H9 (cell line): Measurements from ENCODE around the gene CHD6. TPM values are rescaled to one million over a fixed set of nuclear protein-coding genes. Genes with fewer than 3 reads are reported as not detected.
A peak's percentile ranks its signal among the peaks of the same experiment; 100 is the strongest.

Source experiments
- DNase-seq: peaks from one replicate; pipeline ENCODE4 v3.0.0-alpha.2; 2017
- H2AFZ ChIP-seq: one replicate; pipeline ENCODE4 v1.6.1; 2013; ENCODE audit warnings: mild to moderate bottlenecking, low read length, control low read depth, moderate library complexity
- H2AK5ac ChIP-seq: 2 replicates; pipeline ENCODE4 v1.6.1; 2013; ENCODE audit warnings: low read length, control low read depth, mixed read lengths; ENCODE audit not compliant: insufficient read length
- H2BK120ac ChIP-seq: one replicate; pipeline ENCODE4 v1.6.1; 2013; ENCODE audit warnings: low read depth, mild to moderate bottlenecking, low read length, control low read depth, inconsistent platforms; ENCODE audit not compliant: poor library complexity, severe bottlenecking
- H2BK12ac ChIP-seq: 2 replicates; pipeline ENCODE4 v1.6.1; 2013; ENCODE audit warnings: low read length, control low read depth, mixed read lengths, low read depth; ENCODE audit not compliant: insufficient read length
- H2BK15ac ChIP-seq: 2 replicates; pipeline ENCODE4 v1.6.1; 2013; ENCODE audit warnings: low read depth, low read length, control low read depth
- H2BK20ac ChIP-seq: one replicate; pipeline ENCODE4 v1.6.1; 2013; ENCODE audit warnings: low read depth, mild to moderate bottlenecking, low read length, control low read depth, inconsistent platforms; ENCODE audit not compliant: poor library complexity, severe bottlenecking
- H2BK5ac ChIP-seq: 2 replicates; pipeline ENCODE4 v1.6.1; 2013; ENCODE audit warnings: low read length, control low read depth, mixed read lengths; ENCODE audit not compliant: insufficient read length
- H3K14ac ChIP-seq: 2 replicates; pipeline ENCODE4 v1.6.1; 2013; ENCODE audit warnings: low read length, control low read depth; ENCODE audit not compliant: insufficient read depth
- H3K18ac ChIP-seq: 2 replicates; pipeline ENCODE4 v1.6.1; 2013; ENCODE audit warnings: low read depth, mild to moderate bottlenecking, mixed read lengths, low read length, control low read depth; ENCODE audit not compliant: insufficient read length
- H3K23ac ChIP-seq: 2 replicates; pipeline ENCODE4 v1.6.1; 2013; ENCODE audit warnings: low read length, control low read depth, mixed read lengths, low read depth; ENCODE audit not compliant: insufficient read length
- H3K23me2 ChIP-seq: 2 replicates; pipeline ENCODE4 v1.6.1; 2013; ENCODE audit warnings: low read depth, mild to moderate bottlenecking, mixed read lengths, low read length, control low read depth; ENCODE audit not compliant: insufficient read length, poor library complexity, severe bottlenecking
- H3K27ac ChIP-seq: 2 replicates; pipeline ENCODE4 v1.5.1; 2013; ENCODE audit warnings: low read length, control low read depth, mixed read lengths, low read depth; ENCODE audit not compliant: insufficient read length
- H3K27me3 ChIP-seq: 2 replicates; pipeline ENCODE4 v1.6.1; 2013; ENCODE audit warnings: low read length, control low read depth, inconsistent platforms; ENCODE audit not compliant: insufficient read depth
- H3K4ac ChIP-seq: 2 replicates; pipeline ENCODE4 v1.6.1; 2013; ENCODE audit warnings: low read depth, mild to moderate bottlenecking, control low read depth, inconsistent platforms, low read length, moderate library complexity
- H3K4me1 ChIP-seq: 2 replicates; pipeline ENCODE4 v1.6.1; 2013; ENCODE audit warnings: low read length, control low read depth, inconsistent platforms; ENCODE audit not compliant: insufficient read depth
- H3K4me2 ChIP-seq: 2 replicates; pipeline ENCODE4 v1.6.1; 2013; ENCODE audit warnings: low read length, control low read depth, mixed read lengths; ENCODE audit not compliant: insufficient read length, insufficient read depth
- H3K56ac ChIP-seq: 2 replicates; pipeline ENCODE4 v1.6.1; 2013; ENCODE audit warnings: low read depth, mild to moderate bottlenecking, mixed read lengths, low read length, control low read depth; ENCODE audit not compliant: insufficient read length
- H3K79me1 ChIP-seq: 2 replicates; pipeline ENCODE4 v1.6.1; 2013; ENCODE audit warnings: low read depth, mild to moderate bottlenecking, moderate library complexity, low read length, control low read depth, inconsistent platforms; ENCODE audit not compliant: insufficient read depth, poor library complexity, severe bottlenecking
- H3K79me2 ChIP-seq: 2 replicates; pipeline ENCODE4 v1.6.1; 2013; ENCODE audit warnings: low read length, control low read depth, inconsistent platforms; ENCODE audit not compliant: insufficient read depth
- H3K9ac ChIP-seq: 2 replicates; pipeline ENCODE4 v1.6.1; 2013; ENCODE audit warnings: low read length, control low read depth, mixed read lengths; ENCODE audit not compliant: insufficient read length; ENCODE audit errors: extremely low read depth
- H3K9me3 ChIP-seq: one replicate; pipeline ENCODE4 v1.6.1; 2013; ENCODE audit warnings: low read depth, low read length, inconsistent platforms; ENCODE audit not compliant: control insufficient read depth
- H3T11ph ChIP-seq: one replicate; pipeline ENCODE4 v1.6.1; 2013; ENCODE audit warnings: mild to moderate bottlenecking, low read length, control low read depth, inconsistent platforms
- H4K20me1 ChIP-seq: one replicate; pipeline ENCODE4 v1.6.1; 2013; ENCODE audit not compliant: control insufficient read depth, insufficient read length, insufficient read depth
- H4K5ac ChIP-seq: 2 replicates; pipeline ENCODE4 v1.6.1; 2013; ENCODE audit warnings: low read depth, mild to moderate bottlenecking, mixed read lengths, low read length, control low read depth; ENCODE audit not compliant: insufficient read length
- H4K8ac ChIP-seq: replicated peaks from 2 replicates; pipeline ENCODE4 v1.6.1; 2013; ENCODE audit warnings: low read length, control low read depth, mixed read lengths, low read depth; ENCODE audit not compliant: insufficient read length
- H4K91ac ChIP-seq: 2 replicates; pipeline ENCODE4 v1.6.1; 2013; ENCODE audit warnings: low read depth, mild to moderate bottlenecking, moderate library complexity, mixed read lengths, low read length, control low read depth; ENCODE audit not compliant: insufficient read length
- H3K27ac Mint-ChIP-seq, 3 experiments: 2 replicates in 2 of 3; 3 replicates in 1 of 3; pipeline ENCODE4 v1.8.0; 2020 to 2021; ENCODE audit warnings: mixed read lengths in 3 of 3, mild to moderate bottlenecking in 1 of 3, moderate library complexity in 1 of 3
- H3K27me3 Mint-ChIP-seq: 2 replicates; pipeline ENCODE4 v1.8.0; 2021; ENCODE audit warnings: low read depth, mild to moderate bottlenecking, moderate library complexity, mixed read lengths
- H3K36me3 Mint-ChIP-seq, 3 experiments: 2 replicates in 2 of 3; 3 replicates in 1 of 3; pipeline ENCODE4 v1.8.0; 2020 to 2021; ENCODE audit warnings: low read depth in 3 of 3, mixed read lengths in 3 of 3; ENCODE audit not compliant: insufficient read depth in 1 of 3
- H3K4me1 Mint-ChIP-seq, 2 experiments: 2 replicates each; pipeline ENCODE4 v1.8.0; 2020; ENCODE audit warnings: mixed read lengths in 2 of 2
- H3K4me3 Mint-ChIP-seq, 2 experiments: 2 replicates in 1 of 2; 3 replicates in 1 of 2; pipeline ENCODE4 v1.8.0; 2020 to 2021; ENCODE audit warnings: mild to moderate bottlenecking in 2 of 2, mixed read lengths in 2 of 2, moderate library complexity in 1 of 2
- H3K9me3 Mint-ChIP-seq, 2 experiments: 2 replicates in 1 of 2; 3 replicates in 1 of 2; pipeline ENCODE4 v1.8.0; 2020; ENCODE audit warnings: mild to moderate bottlenecking in 2 of 2, mixed read lengths in 2 of 2, moderate library complexity in 1 of 2
- CTCF ChIP-seq: fragments of 200-600 bp; sonication (generic); conservative IDR thresholded peaks from 3 replicates; pipeline ENCODE4 v1.8.0; 2021; ENCODE audit warnings: antibody characterized with exemption, mild to moderate bottlenecking
- WGBS: extraction: QIAGEN DNeasy Blood & Tissue Kit; methylation state at CpG from one replicate; pipeline ENCODE4 v1.1.7; 2013; ENCODE audit warnings: missing lambda C conversion rate, low lambda C conversion rate, mixed read lengths; ENCODE audit not compliant: insufficient read length; ENCODE audit errors: extremely low coverage; 5-methylcytosine and 5-hydroxymethylcytosine counted together
- total RNA-seq: library from RNA; stranded (reverse); gene quantifications from 2 replicates; pipeline ENCODE4 v1.2.1, GENCODE V29; 2021

CHD6 gene
- total RNA-seq, 1 experiment from 2014 or later, result 51.5 TPM

GRCh38 chr20:41616228-41616627 is 1.9 kb downstream of the CHD6 start:
- Histone ChIP-seq H3K4me2 (no peak overlapping the region), H3K23ac (no peak overlapping the region), H3K27ac (no peak overlapping the region), H2BK120ac (no peak overlapping the region), H3T11ph (no peak overlapping the region), H2BK12ac (no peak overlapping the region), H4K91ac (no peak overlapping the region), H3K18ac (no peak overlapping the region), H3K79me2 (peaks cover 44% of the 10 kb centered on the region; the same call in 1 of the 2 replicates), H4K8ac (no peak overlapping the region), H2BK20ac (no peak overlapping the region), H3K56ac (no peak overlapping the region), H4K20me1 (no peaks in the 10 kb centered on the region), H3K4me1 (peaks cover 9% of the 10 kb centered on the region), H2AFZ (no peak overlapping the region), H3K79me1 (peaks cover 4% of the 10 kb centered on the region), H3K9ac (no peak overlapping the region), H3K14ac (no peak overlapping the region), H4K5ac (no peak overlapping the region), H3K27me3 (no peaks in the 10 kb centered on the region), H2BK5ac (no peak overlapping the region), H3K23me2 (peaks cover 9% of the 10 kb centered on the region), H2AK5ac (no peak overlapping the region), H3K9me3 (no peaks in the 10 kb centered on the region), H2BK15ac (no peak overlapping the region), H3K4ac (no peak overlapping the region)
- Mint-ChIP-seq H3K9me3 (no peaks in the 10 kb centered on the region), H3K36me3 (peaks cover 0 to 6% (median 2%) of the 10 kb centered on the region in 3 experiments; a peak in 2 of 7 replicates), H3K4me3 (peak overlapping the region; percentile 85 to 96), H3K27ac (no peak overlapping the region), H3K4me1 (peaks cover 51 to 56% of the 10 kb centered on the region in 2 experiments), H3K27me3 (peaks cover 1% of the 10 kb centered on the region)
- no peak for DNase-seq
- no peak for TF ChIP-seq CTCF
- no CpG with 5 or more reads among the region's 4 CpGs for WGBS
